OCI-LY7 (cell line): ENCODE data around the gene HSCB. TPM values are rescaled to one million over a fixed set of nuclear protein-coding genes. Genes with fewer than 3 reads are reported as not detected.
"Not testable (repeated sequence)": the region's sequence is repeated elsewhere in the genome, so short reads cannot be mapped to it uniquely, and the experiment has no call there.

Experiments
- BruUV-seq: library from RNA; stranded (reverse); fragments of 400-500 nt; replicated peaks from 2 replicates; lab custom pipeline; 2021; lab: Mats Ljungman, UMichigan
- CTCF ChIA-PET: fragments of 300-600 bp; sonication (Branson Sonifier 250); formaldehyde crosslinking; loops from one replicate; lab custom pipeline; 2022; ENCODE audit warnings: antibody characterized with exemption; ENCODE audit not compliant: unreplicated experiment; lab: Charles Lee
- POLR2A ChIA-PET: fragments of 300-600 bp; sonication (Branson Sonifier 250); formaldehyde crosslinking; loops from one replicate; lab custom pipeline; 2022; ENCODE audit warnings: antibody characterized with exemption; lab: Charles Lee
- DNase-seq: peaks from one replicate; pipeline ENCODE4 v3.0.0-alpha.2; 2015; ENCODE audit warnings: low spot score
- H2AFZ ChIP-seq: fragments of 200-600 bp; sonication (generic), shearing (Covaris generic); 2 replicates; pipeline ENCODE4 v1.6.1; 2014; ENCODE audit warnings: mild to moderate bottlenecking, antibody characterized with exemption, low read length, moderate library complexity
- H3K27ac ChIP-seq: fragments of 200-600 bp; sonication (generic); 2 replicates; pipeline ENCODE4 v1.5.1; 2014; ENCODE audit warnings: mixed run types, low read depth, mild to moderate bottlenecking, moderate library complexity, low read length, inconsistent platforms; ENCODE audit not compliant: poor library complexity, severe bottlenecking
- H3K36me3 ChIP-seq: fragments of 200-600 bp; sonication (generic); 2 replicates; pipeline ENCODE4 v1.6.1; 2014; ENCODE audit warnings: mild to moderate bottlenecking, antibody characterized with exemption, low read length, moderate library complexity, mixed read lengths; ENCODE audit not compliant: insufficient read depth
- H3K4me1 ChIP-seq: fragments of 200-600 bp; sonication (generic); 2 replicates; pipeline ENCODE4 v1.5.1; 2014; ENCODE audit warnings: mild to moderate bottlenecking, low read length; ENCODE audit not compliant: insufficient read depth, poor library complexity, severe bottlenecking
- H3K4me2 ChIP-seq: fragments of 200-600 bp; sonication (generic); 2 replicates; pipeline ENCODE4 v1.6.1; 2014; ENCODE audit warnings: mild to moderate bottlenecking, low read length
- H3K4me3 ChIP-seq: fragments of 200-600 bp; sonication (generic); 2 replicates; pipeline ENCODE4 v1.5.1; 2014; ENCODE audit warnings: mild to moderate bottlenecking, low read depth, low read length; ENCODE audit not compliant: poor library complexity, severe bottlenecking
- H3K79me2 ChIP-seq: fragments of 200-600 bp; sonication (generic); 2 replicates; pipeline ENCODE4 v1.6.1; 2016; ENCODE audit warnings: low read depth, mild to moderate bottlenecking, low read length, moderate library complexity, mixed read lengths; ENCODE audit not compliant: insufficient read depth
- H3K9me2 ChIP-seq: fragments of 200-600 bp; sonication (generic); 2 replicates; pipeline ENCODE4 v1.6.1; 2016; ENCODE audit warnings: mild to moderate bottlenecking, low read length, mixed read lengths; ENCODE audit not compliant: insufficient read depth
- H3K9me3 ChIP-seq: fragments of 200-600 bp; sonication (generic); 2 replicates; pipeline ENCODE4 v1.6.1; 2014; ENCODE audit warnings: mild to moderate bottlenecking, mixed run types, low read length, mixed read lengths
- H4K20me1 ChIP-seq: fragments of 200-600 bp; sonication (generic); 2 replicates; pipeline ENCODE4 v1.6.1; 2014; ENCODE audit warnings: mild to moderate bottlenecking, antibody characterized with exemption, low read length, moderate library complexity, mixed read lengths; ENCODE audit not compliant: insufficient read depth
- CTCF ChIP-seq: fragments of 200-600 bp; sonication (generic); conservative IDR thresholded peaks from 2 replicates; pipeline ENCODE4 v1.5.1; 2014; ENCODE audit warnings: mild to moderate bottlenecking, antibody characterized with exemption, low read length, moderate library complexity, mixed read lengths
- EZH2phosphoT487 ChIP-seq: fragments of 200-600 bp; sonication (generic); IDR thresholded peaks from 2 replicates; pipeline ENCODE4 v1.6.1; 2018; ENCODE audit warnings: low read depth, borderline replicate concordance, mild to moderate bottlenecking, mixed run types, antibody characterized with exemption, low read length, moderate library complexity, mixed read lengths
- intact Hi-C: fragments of 100-400 bp; cut with micrococcal nuclease; formaldehyde crosslinking; loops from one replicate; pipeline ENCODE4 v1.10.0; 2022; ENCODE audit not compliant: unreplicated experiment
- total RNA-seq, 2 experiments: library from RNA; depleted of rRNA in 1 of 2; stranded (reverse); fragments of >200 nt in 1 of 2; shearing (Covaris generic) in 1 of 2; gene quantifications; 2 replicates each; pipeline ENCODE4 v1.2.3, GENCODE V29; 2014 to 2022

The HSCB gene
- total RNA-seq, 2 experiments from 2014 or later, result 17.2 to 23.4 TPM

- H3K27ac ChIP-seq, result no peak overlapping the region
- no peaks in the 10 kb centered on the region for H3K9me3 ChIP-seq
- peak overlapping the region; percentile 18 for H3K4me3 ChIP-seq
- ChIA-PET CTCF (interaction anchor here (1.1 kb wide), 1 partner anchor 13 kb away, joined by 4 read pairs; no protein-coding TSS in a partner anchor), POLR2A (interaction anchor here (0.7 to 8.1 kb wide), 6 partner anchors 10 to 914 kb away, joined by 3 to 85 read pairs (median 6); no protein-coding TSS in a partner anchor)
- TF ChIP-seq EZH2phosphoT487 (no peak), CTCF (no peak)
- intact Hi-C loops, result loop anchor here (1.0 kb wide), 2 partner anchors 15 to 21 kb away; no protein-coding TSS in a partner anchor
- peaks cover 4% of the 10 kb centered on the region; the same call in 1 of the 2 replicates for H4K20me1 ChIP-seq
- no peak overlapping the region for H2AFZ ChIP-seq
- peaks cover 39% of the 10 kb centered on the region for H3K4me1 ChIP-seq
- no TSS peak for BruUV-seq
- peak overlapping the region; percentile 45 for H3K4me2 ChIP-seq
- H3K36me3 ChIP-seq, result peaks cover 7% of the 10 kb centered on the region
- no peaks in the 10 kb centered on the region for H3K9me2 ChIP-seq
- DNase-seq, result peak; percentile 54
- peaks cover 9% of the 10 kb centered on the region; the same call in 1 of the 2 replicates for H3K79me2 ChIP-seq
Observed at GRCh38 chr22:28801845-28802594, 60.2 kb downstream of the HSCB start.

GRCh38 chr22:28802595-28803123 lies 60.8 kb downstream of the HSCB start:
- Histone ChIP-seq H3K79me2 (peaks cover 9% of the 10 kb centered on the region; the same call in 1 of the 2 replicates), H3K9me2 (no peaks in the 10 kb centered on the region), H3K36me3 (peaks cover 4% of the 10 kb centered on the region), H3K9me3 (no peaks in the 10 kb centered on the region), H3K4me2 (peak overlapping the region; percentile 45), H4K20me1 (peaks cover 4% of the 10 kb centered on the region; the same call in 1 of the 2 replicates), H3K4me1 (peaks cover 39% of the 10 kb centered on the region), H2AFZ (no peak overlapping the region), H3K27ac (no peak overlapping the region), H3K4me3 (no peak overlapping the region)
- ChIA-PET POLR2A (interaction anchor here (0.5 to 8.1 kb wide), 7 partner anchors 9 to 915 kb away, joined by 3 to 85 read pairs (median 4); no protein-coding TSS in a partner anchor), CTCF (interaction anchor here (1.1 kb wide), 1 partner anchor 12 kb away, joined by 4 read pairs; no protein-coding TSS in a partner anchor)
- intact Hi-C loops, result loop anchor here (1.0 kb wide), 2 partner anchors 15 to 21 kb away; no protein-coding TSS in a partner anchor
- BruUV-seq, result no TSS peak
- DNase-seq, result peak; percentile 35
- TF ChIP-seq EZH2phosphoT487 (no peak), CTCF (no peak)

- DNase-seq, intact Hi-C loops, H3K4me2 ChIP-seq, H3K36me3 ChIP-seq, H3K27ac ChIP-seq, H3K79me2 ChIP-seq, BruUV-seq, H3K9me2 ChIP-seq, H3K9me3 ChIP-seq, H3K4me3 ChIP-seq, H2AFZ ChIP-seq, CTCF ChIA-PET, H4K20me1 ChIP-seq: not testable (repeated sequence)
- peaks cover 23% of the 10 kb centered on the region for H3K4me1 ChIP-seq
- POLR2A ChIA-PET, result interaction anchor here (8.1 kb wide), 1 partner anchor 15 kb away, joined by 85 read pairs; no protein-coding TSS in a partner anchor
Observed at GRCh38 chr22:28805426-28805825, 63.6 kb downstream of the HSCB start.
